GM23248 (cell line): Measurements from ENCODE around the gene AK8.

Source experiments
- EZH2 ChIP-seq: fragments of 200-600 bp; sonication (generic); IDR thresholded peaks from 2 replicates; pipeline ENCODE4 v1.6.1; 2018; ENCODE audit warnings: antibody characterized with exemption, mild to moderate bottlenecking; ENCODE audit not compliant: insufficient read depth, poor library complexity, severe bottlenecking
- EZH2phosphoT487 ChIP-seq: fragments of 200-600 bp; sonication (generic); IDR thresholded peaks from 2 replicates; pipeline ENCODE4 v1.6.1; 2018; ENCODE audit warnings: antibody characterized with exemption, moderate library complexity, mild to moderate bottlenecking, low read depth; ENCODE audit not compliant: insufficient read depth

GRCh38 chr9:132732326-132733259, 145.5 kb downstream of the AK8 start:
- TF ChIP-seq EZH2: no peak
- TF ChIP-seq EZH2phosphoT487: no peak
